Stimulated activated effector memory CD8-positive, alpha-beta T cell treated with anti-CD3 and anti-CD28 coated beads, Interleukin-12 subunit alpha, Interleukin-12 subunit beta, amount 100 ng/mL, for 72 hours (primary cell): ENCODE measurements around the gene CBR4.
"Not testable (repeated sequence)": the region's sequence is repeated elsewhere in the genome, so short reads cannot be mapped to it uniquely, and the experiment has no call there.

Source experiments
- ATAC-seq: fragments of 150-1000 bp; cut with Tn5 transposase; 2 replicates; pipeline ENCODE4 v1.10.0; 2021
- DNase-seq, 2 donors: peaks; one replicate each; pipeline ENCODE4 v3.0.0; 2021 to 2022; ENCODE audit warnings: low spot score in 2 of 2
- H3K27ac Mint-ChIP-seq: one replicate; pipeline ENCODE4 v1.8.0; 2022; ENCODE audit warnings: mild to moderate bottlenecking, mixed read lengths
- H3K36me3 Mint-ChIP-seq: one replicate; pipeline ENCODE4 v1.8.0; 2022; ENCODE audit warnings: mild to moderate bottlenecking, mixed read lengths
- H3K4me1 Mint-ChIP-seq: one replicate; pipeline ENCODE4 v1.8.0; 2022; ENCODE audit warnings: mixed read lengths
- H3K4me3 Mint-ChIP-seq: one replicate; pipeline ENCODE4 v1.8.0; 2022; ENCODE audit warnings: mild to moderate bottlenecking, mixed read lengths
- H3K9me3 Mint-ChIP-seq: one replicate; pipeline ENCODE4 v1.8.0; 2022; ENCODE audit warnings: mixed read lengths

Gene CBR4

GRCh38 chr4:169040559-169041261, 30.7 kb upstream of the CBR4 start:
- no peaks in the 10 kb centered on the region for H3K9me3 Mint-ChIP-seq
- no peak for DNase-seq
- no peaks in the 10 kb centered on the region for H3K4me1 Mint-ChIP-seq
- no peak for ATAC-seq
- H3K4me3 Mint-ChIP-seq, result no peak overlapping the region
- H3K27ac Mint-ChIP-seq, result no peak overlapping the region
- H3K36me3 Mint-ChIP-seq, result no peaks in the 10 kb centered on the region

DNA sequence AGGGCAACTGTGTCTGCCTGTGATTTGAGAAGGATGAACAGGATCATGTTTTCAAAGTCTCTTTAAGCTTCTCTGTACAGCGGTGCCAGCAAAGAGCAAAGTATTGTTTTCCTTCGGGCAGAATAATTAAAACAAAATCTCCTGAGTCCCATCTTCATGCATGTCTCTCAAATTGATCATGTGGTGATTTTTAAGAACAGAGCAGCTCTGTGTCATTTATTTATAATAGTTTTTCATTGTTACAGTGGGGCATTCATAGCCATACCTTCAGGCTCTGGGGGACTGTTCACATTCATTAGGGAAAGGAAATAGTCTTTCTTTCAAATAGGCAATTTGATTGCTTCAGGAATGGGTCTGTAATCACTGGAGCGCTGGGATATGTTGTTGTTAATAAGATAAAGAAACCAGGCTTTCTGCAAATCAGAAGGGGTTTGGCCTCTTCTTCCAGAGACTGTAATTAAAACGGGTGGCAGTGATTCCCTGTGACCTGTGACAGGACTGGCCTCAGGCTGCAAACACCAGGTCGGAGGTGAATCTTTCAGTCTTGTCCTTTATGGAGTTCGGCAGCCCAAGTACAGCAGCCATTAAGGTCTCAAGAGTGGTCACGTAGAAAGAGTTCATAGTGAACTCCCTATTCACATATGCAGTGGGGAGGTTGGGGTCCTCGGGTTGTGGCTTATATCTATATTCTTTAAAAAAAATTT, 29.3 kb upstream of the CBR4 start:
- H3K27ac Mint-ChIP-seq, result no peak overlapping the region
- DNase-seq (no peak), ATAC-seq (no peak)
- no peak overlapping the region for H3K4me3 Mint-ChIP-seq
- H3K4me1 Mint-ChIP-seq, result no peaks in the 10 kb centered on the region
- no peaks in the 10 kb centered on the region for H3K36me3 Mint-ChIP-seq
- no peaks in the 10 kb centered on the region for H3K9me3 Mint-ChIP-seq

DNA sequence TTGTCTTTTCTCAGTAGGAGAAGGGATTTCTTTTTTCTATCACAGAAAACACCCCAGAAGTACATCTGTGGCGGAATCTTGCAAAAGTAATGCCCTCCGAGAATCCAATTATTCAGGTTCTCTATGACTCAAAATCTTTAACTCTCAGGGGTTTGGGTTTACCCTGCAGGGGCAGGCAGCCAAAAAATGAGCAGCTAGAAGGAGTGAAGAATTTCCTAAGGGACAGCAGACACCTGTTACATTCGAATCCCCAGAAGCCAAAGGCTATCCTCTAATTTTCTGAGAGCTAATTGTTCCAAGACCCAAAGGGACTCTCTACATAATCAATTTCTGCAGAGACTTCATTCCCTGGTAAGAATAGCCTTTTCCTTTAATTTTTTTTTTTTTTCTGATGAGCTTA, 27.5 kb upstream of the CBR4 start:
- ATAC-seq, result no peak
- H3K4me3 Mint-ChIP-seq, result no peak overlapping the region
- no peak for DNase-seq
- H3K36me3 Mint-ChIP-seq, result no peaks in the 10 kb centered on the region
- H3K27ac Mint-ChIP-seq, result no peak overlapping the region
- no peaks in the 10 kb centered on the region for H3K9me3 Mint-ChIP-seq
- H3K4me1 Mint-ChIP-seq, result no peaks in the 10 kb centered on the region

DNA sequence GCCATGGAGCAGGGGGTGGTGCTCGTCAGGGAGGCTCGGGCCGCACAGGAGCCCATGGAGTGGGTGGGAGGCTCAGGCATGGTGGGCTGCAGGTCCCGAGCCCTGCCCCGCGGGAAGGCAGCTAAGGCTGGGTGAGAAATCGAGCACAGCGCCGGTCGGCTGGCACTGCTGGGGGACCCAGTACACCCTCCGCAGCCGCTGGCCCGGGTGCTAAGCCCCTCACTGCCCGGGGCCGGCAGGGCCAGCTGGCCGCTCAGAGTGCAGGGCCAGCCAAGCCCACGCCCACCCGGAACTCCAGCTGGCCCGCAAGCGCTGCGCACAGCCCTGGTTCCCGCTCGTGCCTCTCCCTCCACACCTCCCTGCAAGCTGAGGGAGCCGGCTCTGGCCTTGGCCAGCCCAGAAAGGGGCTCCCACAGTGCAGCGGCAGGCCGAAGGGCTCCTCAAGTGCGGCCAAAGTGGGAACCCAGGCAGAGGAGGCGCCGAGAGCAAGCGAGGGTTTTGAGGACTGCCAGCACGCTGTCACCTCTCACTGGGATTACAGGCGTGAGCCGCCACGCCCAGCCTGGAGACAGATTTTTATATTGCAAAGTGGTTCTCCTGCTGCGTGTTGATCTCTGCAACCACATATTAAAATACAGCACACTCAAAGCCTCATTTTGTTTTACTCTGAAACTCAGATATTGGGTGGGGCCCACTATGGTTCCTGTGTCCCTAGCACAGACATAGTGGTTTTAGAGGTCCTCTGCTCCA, 26.0 kb upstream of the CBR4 start:
- H3K9me3 Mint-ChIP-seq, ATAC-seq, H3K27ac Mint-ChIP-seq, H3K4me1 Mint-ChIP-seq, H3K36me3 Mint-ChIP-seq, H3K4me3 Mint-ChIP-seq, DNase-seq: not testable (repeated sequence)

DNA sequence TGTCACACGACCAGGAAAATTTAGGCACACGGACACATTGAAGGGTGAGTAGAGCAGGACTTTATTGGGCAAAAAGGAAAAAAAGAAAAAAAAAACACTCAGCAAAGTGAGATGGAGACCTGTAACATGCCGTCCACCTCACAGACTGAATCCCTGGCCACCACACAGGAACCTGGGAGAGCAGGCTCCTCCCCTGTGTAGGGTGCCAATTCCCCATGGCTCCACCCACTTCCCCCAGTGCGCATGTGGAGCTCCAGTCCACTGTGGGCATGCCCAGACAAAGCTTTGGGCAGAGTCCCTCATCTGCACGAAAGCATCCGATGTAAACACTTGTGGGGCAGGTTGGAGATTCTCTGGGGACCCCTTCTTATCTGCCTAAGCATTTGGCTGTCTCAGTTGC, 23.6 kb upstream of the CBR4 start:
- no peaks in the 10 kb centered on the region for H3K9me3 Mint-ChIP-seq
- H3K36me3 Mint-ChIP-seq, result no peaks in the 10 kb centered on the region
- H3K27ac Mint-ChIP-seq, result no peak overlapping the region
- ATAC-seq (peak; percentile 19), DNase-seq (no peak)
- no peaks in the 10 kb centered on the region for H3K4me1 Mint-ChIP-seq
- no peak overlapping the region for H3K4me3 Mint-ChIP-seq

GRCh38 chr4:169032883-169033645, 23.0 kb upstream of the CBR4 start:
- ATAC-seq, result no peak
- Mint-ChIP-seq H3K4me3 (no peak overlapping the region), H3K27ac (no peak overlapping the region), H3K36me3 (no peaks in the 10 kb centered on the region), H3K4me1 (no peaks in the 10 kb centered on the region), H3K9me3 (no peaks in the 10 kb centered on the region)
- no peak for DNase-seq

DNA sequence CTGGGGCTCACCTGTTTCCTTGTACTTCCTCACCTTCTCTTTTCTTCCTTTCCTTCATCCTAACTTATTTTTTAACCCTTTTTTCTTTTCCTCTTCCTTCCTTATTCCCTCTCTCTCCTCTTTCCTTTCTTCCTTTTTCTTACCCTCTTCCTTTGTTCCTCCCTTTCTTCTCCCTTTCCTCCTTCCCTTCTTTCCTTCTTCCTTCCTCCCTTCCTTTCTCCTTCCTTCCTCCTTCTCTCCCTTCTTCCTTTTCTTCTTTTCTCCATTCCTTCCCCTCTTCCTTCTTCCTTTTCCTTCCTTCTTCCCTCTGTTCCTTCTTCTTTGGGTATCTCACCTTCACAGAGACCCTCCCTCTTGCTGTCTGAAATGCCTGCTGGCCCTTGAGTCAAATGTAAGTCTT, 22.1 kb upstream of the CBR4 start:
- Mint-ChIP-seq H3K4me1 (no peaks in the 10 kb centered on the region), H3K36me3 (no peaks in the 10 kb centered on the region), H3K9me3 (no peaks in the 10 kb centered on the region), H3K4me3 (no peak overlapping the region), H3K27ac (no peak overlapping the region)
- ATAC-seq (no peak), DNase-seq (no peak)

DNA sequence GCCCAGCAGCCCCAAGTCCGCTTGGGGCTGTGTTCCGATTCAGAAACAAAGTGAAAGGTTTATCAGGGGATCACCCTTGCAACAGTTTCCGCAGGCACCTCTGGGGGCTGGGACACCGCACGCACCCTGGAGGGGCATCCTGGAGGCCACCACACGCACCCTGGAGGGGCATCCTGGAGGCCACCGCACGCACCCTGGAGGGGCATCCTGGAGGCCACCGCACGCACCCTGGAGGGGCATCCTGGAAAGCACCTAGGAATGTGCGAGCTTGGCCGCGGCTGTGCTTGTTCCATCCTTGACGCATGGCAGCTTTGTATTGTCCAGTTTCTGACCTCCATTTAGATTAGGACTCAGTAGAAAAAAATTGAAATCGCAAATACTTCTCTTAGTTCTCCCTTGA, 21.3 kb upstream of the CBR4 start:
- H3K4me3 Mint-ChIP-seq, result no peak overlapping the region
- no peak overlapping the region for H3K27ac Mint-ChIP-seq
- no peaks in the 10 kb centered on the region for H3K9me3 Mint-ChIP-seq
- H3K36me3 Mint-ChIP-seq, result no peaks in the 10 kb centered on the region
- DNase-seq, result no peak
- no peaks in the 10 kb centered on the region for H3K4me1 Mint-ChIP-seq
- ATAC-seq, result no peak

GRCh38 chr4:169030562-169030982, 20.5 kb upstream of the CBR4 start:
- H3K9me3 Mint-ChIP-seq, result no peaks in the 10 kb centered on the region
- no peak for ATAC-seq
- no peak for DNase-seq
- no peak overlapping the region for H3K4me3 Mint-ChIP-seq
- H3K27ac Mint-ChIP-seq, result no peak overlapping the region
- no peaks in the 10 kb centered on the region for H3K4me1 Mint-ChIP-seq
- H3K36me3 Mint-ChIP-seq, result no peaks in the 10 kb centered on the region

GRCh38 chr4:169029947-169030346, 19.9 kb upstream of the CBR4 start:
- DNase-seq, result no peak

DNA sequence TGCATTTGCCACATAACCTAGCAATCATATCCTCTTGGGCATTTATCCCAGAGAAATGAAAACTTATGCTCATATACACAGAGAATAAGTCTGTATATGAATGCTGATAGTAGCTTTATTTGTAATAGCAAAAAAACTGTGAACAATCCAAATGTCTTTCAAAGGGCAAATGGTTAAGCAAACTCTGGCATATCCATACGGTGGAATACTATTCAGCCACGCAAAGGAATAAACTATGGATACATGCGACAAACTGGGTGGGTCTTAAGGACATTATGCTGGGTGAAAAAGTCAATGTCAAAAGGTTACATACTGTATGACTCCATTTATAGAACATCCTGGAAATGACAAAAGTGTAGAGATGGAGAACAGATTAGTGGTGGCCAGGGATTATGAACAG, 17.6 kb upstream of the CBR4 start:
- DNase-seq, result no peak
- H3K4me3 Mint-ChIP-seq, result no peak overlapping the region
- H3K9me3 Mint-ChIP-seq, result no peaks in the 10 kb centered on the region
- no peak for ATAC-seq
- no peak overlapping the region for H3K27ac Mint-ChIP-seq
- no peaks in the 10 kb centered on the region for H3K36me3 Mint-ChIP-seq
- H3K4me1 Mint-ChIP-seq, result no peaks in the 10 kb centered on the region

More at GRCh38 chr4:169029947-169030346, 19.9 kb upstream of the CBR4 start:
- no peak overlapping the region for H3K27ac Mint-ChIP-seq
- no peaks in the 10 kb centered on the region for H3K9me3 Mint-ChIP-seq
- no peak overlapping the region for H3K4me3 Mint-ChIP-seq
- ATAC-seq, result no peak
- H3K4me1 Mint-ChIP-seq, result no peaks in the 10 kb centered on the region
- no peaks in the 10 kb centered on the region for H3K36me3 Mint-ChIP-seq

- H3K4me3 Mint-ChIP-seq, result no peak overlapping the region
- no peaks in the 10 kb centered on the region for H3K9me3 Mint-ChIP-seq
- ATAC-seq (no peak), DNase-seq (no peak)
- no peaks in the 10 kb centered on the region for H3K4me1 Mint-ChIP-seq
- H3K36me3 Mint-ChIP-seq, result no peaks in the 10 kb centered on the region
- no peak overlapping the region for H3K27ac Mint-ChIP-seq
Observed at GRCh38 chr4:169025184-169025583, 15.1 kb upstream of the CBR4 start.

DNA sequence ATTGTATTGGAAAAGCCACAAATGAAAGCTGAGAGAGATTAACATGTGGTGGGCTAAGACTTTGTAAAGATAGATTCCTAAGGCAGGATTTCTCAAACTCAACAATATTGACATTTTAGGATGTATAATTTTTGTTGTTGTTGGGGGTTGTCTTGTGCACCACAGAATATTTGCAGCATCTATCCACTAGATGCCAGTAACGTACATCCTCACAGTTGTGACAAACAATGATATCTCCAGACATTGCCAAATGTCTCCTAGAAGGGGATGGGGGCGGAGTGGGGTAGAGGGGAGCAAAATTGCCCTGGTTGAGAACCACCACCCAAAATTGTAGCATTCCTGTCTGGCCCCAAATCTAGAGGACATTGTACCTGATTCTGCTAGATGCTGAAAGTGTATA, 14.7 kb upstream of the CBR4 start:
- ATAC-seq, result no peak

DNA sequence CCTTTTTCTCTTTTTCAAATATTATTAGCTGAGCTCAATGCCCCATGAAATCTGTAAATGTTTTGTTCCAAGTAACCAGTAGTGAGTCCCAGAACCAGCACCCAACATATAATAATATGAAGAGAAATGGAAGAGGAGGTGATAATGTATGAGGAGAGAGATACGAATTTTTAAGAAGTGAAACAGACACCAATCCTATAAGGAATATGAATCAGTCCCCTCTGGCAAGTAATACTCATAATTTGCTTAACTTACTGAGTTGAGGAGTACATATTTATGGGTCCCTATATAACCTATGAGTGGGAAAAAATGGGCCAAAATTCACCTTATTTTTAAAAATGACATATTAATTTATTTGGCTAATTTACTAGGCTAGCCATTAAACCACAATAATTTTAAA, 8.4 kb upstream of the CBR4 start:
- H3K9me3 Mint-ChIP-seq, result no peaks in the 10 kb centered on the region
- ATAC-seq (no peak), DNase-seq (no peak)
- H3K36me3 Mint-ChIP-seq, result no peaks in the 10 kb centered on the region
- no peak overlapping the region for H3K27ac Mint-ChIP-seq
- no peak overlapping the region for H3K4me3 Mint-ChIP-seq
- H3K4me1 Mint-ChIP-seq, result peaks cover 18% of the 10 kb centered on the region

More for the DNA sequence above, 14.7 kb upstream of the CBR4 start:
- Mint-ChIP-seq H3K4me1 (no peaks in the 10 kb centered on the region), H3K9me3 (no peaks in the 10 kb centered on the region), H3K27ac (no peak overlapping the region), H3K4me3 (no peak overlapping the region), H3K36me3 (no peaks in the 10 kb centered on the region)
- no peak for DNase-seq

GRCh38 chr4:169017971-169018370, 7.9 kb upstream of the CBR4 start:
- no peak for ATAC-seq
- Mint-ChIP-seq H3K4me3 (no peak overlapping the region), H3K27ac (no peak overlapping the region), H3K36me3 (no peaks in the 10 kb centered on the region), H3K4me1 (peaks cover 18% of the 10 kb centered on the region), H3K9me3 (no peaks in the 10 kb centered on the region)
- DNase-seq, result no peak
